RWPE1 (cell line): Measurements from ENCODE around the gene SPATA13.
"Not testable (repeated sequence)": the region's sequence is repeated elsewhere in the genome, so short reads cannot be mapped to it uniquely, and the experiment has no call there.

ENCODE experiments used
- CTCF ChIA-PET: fragments of 350-600 bp; sonication (Branson Sonifier 250); formaldehyde crosslinking; extraction: SDS; loops from one replicate; lab custom pipeline; 2021; lab: Yijun Ruan, JAX
- POLR2A ChIA-PET: fragments of 400-600 bp; formaldehyde crosslinking; extraction: SDS; loops from one replicate; lab custom pipeline; 2020; ENCODE audit warnings: antibody characterized with exemption; ENCODE audit not compliant: low non-redundant PET; lab: Yijun Ruan, JAX
- DNase-seq: peaks from one replicate; pipeline ENCODE4 v3.0.0; 2012; ENCODE audit warnings: low spot score
- H3K27ac ChIP-seq: fragments of 450-650 bp; 2 replicates; pipeline ENCODE4 v1.5.1; 2017
- TF ChIP-seq, protein P1 (sequence below): fragments of 450-650 bp; conservative IDR thresholded peaks from 2 replicates; pipeline ENCODE4 v1.5.1; 2017; ENCODE audit warnings: low read depth, mild to moderate bottlenecking

Gene SPATA13

GRCh38 chr13:24340608-24340955, 180.1 kb downstream of the SPATA13 start:
- no peak overlapping the region for H3K27ac ChIP-seq
- no peak for DNase-seq
- ChIA-PET CTCF (interaction anchor here (0.6 kb wide), 1 partner anchor 172 kb away, joined by 3 read pairs; the partner anchor contains the start of gene PARP4), POLR2A (no interaction called here)
- TF ChIP-seq, protein P1, sequence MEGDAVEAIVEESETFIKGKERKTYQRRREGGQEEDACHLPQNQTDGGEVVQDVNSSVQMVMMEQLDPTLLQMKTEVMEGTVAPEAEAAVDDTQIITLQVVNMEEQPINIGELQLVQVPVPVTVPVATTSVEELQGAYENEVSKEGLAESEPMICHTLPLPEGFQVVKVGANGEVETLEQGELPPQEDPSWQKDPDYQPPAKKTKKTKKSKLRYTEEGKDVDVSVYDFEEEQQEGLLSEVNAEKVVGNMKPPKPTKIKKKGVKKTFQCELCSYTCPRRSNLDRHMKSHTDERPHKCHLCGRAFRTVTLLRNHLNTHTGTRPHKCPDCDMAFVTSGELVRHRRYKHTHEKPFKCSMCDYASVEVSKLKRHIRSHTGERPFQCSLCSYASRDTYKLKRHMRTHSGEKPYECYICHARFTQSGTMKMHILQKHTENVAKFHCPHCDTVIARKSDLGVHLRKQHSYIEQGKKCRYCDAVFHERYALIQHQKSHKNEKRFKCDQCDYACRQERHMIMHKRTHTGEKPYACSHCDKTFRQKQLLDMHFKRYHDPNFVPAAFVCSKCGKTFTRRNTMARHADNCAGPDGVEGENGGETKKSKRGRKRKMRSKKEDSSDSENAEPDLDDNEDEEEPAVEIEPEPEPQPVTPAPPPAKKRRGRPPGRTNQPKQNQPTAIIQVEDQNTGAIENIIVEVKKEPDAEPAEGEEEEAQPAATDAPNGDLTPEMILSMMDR, result no peak

GRCh38 chr13:24341439-24341838, 180.9 kb downstream of the SPATA13 start:
- POLR2A ChIA-PET, result no interaction called here
- no peak overlapping the region for H3K27ac ChIP-seq
- DNase-seq, result no peak
- TF ChIP-seq, protein P1, result no peak
- CTCF ChIA-PET, result no interaction called here

GRCh38 chr13:24348385-24348784, 187.9 kb downstream of the SPATA13 start:
- H3K27ac ChIP-seq, result no peak overlapping the region
- ChIA-PET CTCF (no interaction called here), POLR2A (no interaction called here)
- TF ChIP-seq, protein P1, result no peak
- DNase-seq, result no peak

DNA sequence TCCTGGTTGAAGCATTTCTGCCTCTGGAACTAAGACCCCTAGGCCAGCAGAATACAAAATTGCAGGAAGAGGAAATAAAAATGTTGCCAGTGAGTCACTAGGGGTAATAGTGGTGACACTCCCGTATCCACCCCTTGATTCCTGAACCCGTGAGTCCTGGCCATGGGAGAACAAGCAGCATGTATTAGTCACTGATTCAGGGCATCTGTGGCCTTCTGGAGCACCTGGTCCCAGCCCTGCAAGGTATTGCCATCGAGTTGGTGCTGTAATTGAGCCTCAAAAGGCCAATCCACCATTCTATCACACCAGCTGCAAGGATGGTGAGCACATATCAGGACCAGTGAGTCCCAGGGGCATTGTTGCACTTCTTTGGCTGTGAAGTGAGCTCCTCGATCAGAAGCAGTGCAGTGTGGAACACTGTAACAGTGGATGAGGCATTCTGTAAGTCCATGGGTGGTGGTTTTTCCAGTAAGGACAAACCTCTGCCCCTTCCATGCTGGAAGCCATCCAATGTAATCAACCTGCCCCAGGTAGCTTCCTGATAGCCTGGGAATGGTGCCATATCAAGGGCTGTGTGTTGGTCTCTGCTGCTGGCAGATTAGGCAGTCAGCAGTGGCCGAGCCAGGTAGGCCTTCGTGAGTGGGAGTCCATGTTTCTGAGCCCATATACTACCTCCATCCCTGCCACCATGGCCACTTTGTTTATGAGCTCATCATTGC, 188.4 kb downstream of the SPATA13 start:
- no peak for DNase-seq
- no peak overlapping the region for H3K27ac ChIP-seq
- TF ChIP-seq, protein P1, result no peak
- ChIA-PET CTCF (interaction anchor here (0.6 to 0.7 kb wide), 2 partner anchors 323 to 637 kb away, joined by 4 to 5 read pairs; no protein-coding TSS in a partner anchor), POLR2A (no interaction called here)

DNA sequence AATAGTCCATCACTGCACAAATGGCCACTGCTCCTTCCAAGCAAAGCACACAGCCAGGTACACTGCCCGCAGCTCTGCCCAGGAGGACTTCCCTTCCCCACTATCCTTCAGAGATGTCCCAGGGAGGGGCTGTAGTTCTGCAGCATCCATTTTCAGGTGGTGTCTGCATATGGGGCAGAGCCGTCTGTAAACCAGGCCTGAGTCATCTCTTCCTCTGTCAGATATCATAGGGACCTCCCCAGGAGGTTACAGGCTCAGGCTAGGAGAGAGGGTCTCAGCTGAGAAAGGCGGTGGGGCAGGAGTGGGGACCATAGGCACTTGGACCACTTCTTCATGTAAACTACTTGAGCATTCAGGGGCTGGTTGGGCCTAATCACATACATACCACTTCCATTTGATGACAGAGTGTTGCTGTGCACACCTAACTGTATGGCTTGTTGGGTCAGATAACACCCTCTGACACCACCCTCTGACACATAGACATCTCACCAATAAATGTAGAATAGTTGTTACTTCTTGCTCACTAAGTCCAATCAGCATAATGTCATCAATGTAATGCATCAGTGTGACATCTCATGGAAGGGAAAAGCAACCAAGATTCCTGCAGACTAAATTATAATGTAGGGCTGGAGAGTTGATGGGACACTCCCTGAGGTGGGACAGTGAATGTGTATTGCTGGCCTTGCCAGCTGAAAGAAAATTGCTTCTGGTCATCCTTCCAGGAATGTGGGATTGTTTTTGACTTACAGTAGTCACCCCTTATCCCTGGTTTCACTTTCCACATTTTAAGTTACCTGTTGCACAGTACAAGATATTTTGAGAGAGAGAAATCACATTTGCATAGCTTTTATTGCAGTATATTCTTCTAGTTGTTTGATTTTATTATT, 189.5 kb downstream of the SPATA13 start:
- DNase-seq, POLR2A ChIA-PET, H3K27ac ChIP-seq: not testable (repeated sequence)
- CTCF ChIA-PET, result interaction anchor here (0.6 to 0.7 kb wide), 2 partner anchors 170 to 636 kb away, joined by 4 read pairs; no protein-coding TSS in a partner anchor

- H3K27ac ChIP-seq, result no peak overlapping the region
- POLR2A ChIA-PET, result no interaction called here
- no peak for DNase-seq
- CTCF ChIA-PET, result no interaction called here
- TF ChIP-seq, protein P1, result no peak
Measured at GRCh38 chr13:24351423-24351822, 190.9 kb downstream of the SPATA13 start.
